ENCODE data around the gene IRF6. TPM values are rescaled to one million over a fixed set of nuclear protein-coding genes. Genes with fewer than 3 reads are reported as not detected.

The IRF6 gene
- total RNA-seq, 1 donor from 2014 or later = 21.2 TPM

DNA sequence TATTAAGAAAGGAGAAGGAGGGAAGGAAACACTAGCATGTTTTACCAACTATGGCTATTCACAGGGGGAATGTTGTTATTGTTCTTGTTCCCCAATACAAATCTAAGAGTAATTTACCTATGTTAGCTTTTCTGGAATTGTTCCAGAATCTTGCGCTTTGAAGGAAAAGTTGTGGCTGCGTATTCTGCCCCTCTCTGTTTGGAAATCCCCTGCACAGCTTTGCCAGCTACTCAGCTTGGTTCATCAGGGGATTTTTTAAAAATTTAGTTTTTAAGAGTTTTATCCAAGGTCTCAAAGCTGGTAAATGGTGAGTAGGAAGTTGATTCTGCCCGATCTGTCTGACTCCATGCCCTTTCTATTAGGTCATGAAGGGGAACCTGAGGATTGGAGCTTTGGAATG, 9.5 kb upstream of the IRF6 start:
- DNase-seq (ENCODE audit: low read depth) = no peak
- H3K9ac ChIP-seq (ENCODE audit: low read length) = no peak overlapping the region
- TF ChIP-seq CTCF (IDR thresholded peaks at IDR 0.05; ENCODE audit: insufficient read depth, low read depth, low read length) (no peak), EZH2 (IDR thresholded peaks at IDR 0.05; ENCODE audit: insufficient read depth, low read length) (no peak)
- H3K4me3 Mint-ChIP-seq (ENCODE audit: unreplicated experiment) = no peak overlapping the region
- no peaks in the 10 kb centered on the region for H4K20me1 ChIP-seq (ENCODE audit: insufficient read depth, low read length)
- no peaks in the 10 kb centered on the region for H3K9me3 Mint-ChIP-seq (ENCODE audit: unreplicated experiment)
- H3K27me3 ChIP-seq (ENCODE audit: insufficient read depth, low read length) = no peaks in the 10 kb centered on the region
- H3K4me1 Mint-ChIP-seq (ENCODE audit: low read depth, unreplicated experiment) = peaks cover 9% of the 10 kb centered on the region
- FAIRE-seq = no peak
- no peaks in the 10 kb centered on the region for H3K9me3 ChIP-seq (ENCODE audit: insufficient read depth, low read depth, low read length)
- H3K27ac ChIP-seq (ENCODE audit: low read depth, low read length) = no peak overlapping the region
- peaks cover 7% of the 10 kb centered on the region for H3K27me3 Mint-ChIP-seq (ENCODE audit: low read depth, unreplicated experiment)
- H3K27ac Mint-ChIP-seq (ENCODE audit: unreplicated experiment) = no peak overlapping the region
- no peaks in the 10 kb centered on the region for H3K36me3 ChIP-seq (ENCODE audit: insufficient read depth, low read length)
- H2AFZ ChIP-seq (ENCODE audit: low read depth, low read length) = no peak overlapping the region
- H3K4me2 ChIP-seq (ENCODE audit: low read length) = no peak overlapping the region
- no peaks in the 10 kb centered on the region for H3K36me3 Mint-ChIP-seq (ENCODE audit: low read depth, unreplicated experiment)
- H3K4me3 ChIP-seq (ENCODE audit: insufficient read depth, low read depth, low read length) = no peak overlapping the region
- no peaks in the 10 kb centered on the region for H3K4me1 ChIP-seq (ENCODE audit: insufficient read depth, low read length)
- no peaks in the 10 kb centered on the region for H3K79me2 ChIP-seq (ENCODE audit: insufficient read depth, low read length)

DNA sequence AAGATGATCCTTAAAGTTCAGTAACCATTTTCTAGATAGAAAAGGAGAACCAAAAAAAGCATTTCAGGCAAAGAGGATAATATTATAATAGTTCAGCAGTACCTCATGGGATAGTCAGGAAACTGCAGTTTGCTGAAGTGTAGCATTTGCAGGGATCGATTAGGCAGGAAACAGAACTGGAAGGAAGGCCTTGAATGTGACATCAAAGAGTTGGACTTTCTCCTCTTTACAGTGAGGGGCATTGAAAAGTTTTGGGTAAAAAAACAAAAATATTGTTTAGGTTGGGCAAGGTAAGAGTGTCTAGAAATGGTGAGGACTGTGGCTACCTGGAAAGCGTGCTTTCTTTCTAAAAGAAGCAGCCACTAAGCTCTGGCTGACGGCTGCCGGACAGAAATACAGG, 8.0 kb upstream of the IRF6 start:
- H3K9ac ChIP-seq (ENCODE audit: low read length) = no peak overlapping the region
- no peak overlapping the region for H2AFZ ChIP-seq (ENCODE audit: low read depth, low read length)
- no peaks in the 10 kb centered on the region for H4K20me1 ChIP-seq (ENCODE audit: insufficient read depth, low read length)
- H3K4me1 ChIP-seq (ENCODE audit: insufficient read depth, low read length) = no peaks in the 10 kb centered on the region
- H3K27me3 Mint-ChIP-seq (ENCODE audit: low read depth, unreplicated experiment) = peaks cover 6% of the 10 kb centered on the region
- H3K9me3 Mint-ChIP-seq (ENCODE audit: unreplicated experiment) = no peaks in the 10 kb centered on the region
- no peaks in the 10 kb centered on the region for H3K79me2 ChIP-seq (ENCODE audit: insufficient read depth, low read length)
- peaks cover 15% of the 10 kb centered on the region for H3K4me1 Mint-ChIP-seq (ENCODE audit: low read depth, unreplicated experiment)
- H3K36me3 Mint-ChIP-seq (ENCODE audit: low read depth, unreplicated experiment) = peaks cover 2% of the 10 kb centered on the region
- no peak overlapping the region for H3K27ac ChIP-seq (ENCODE audit: low read depth, low read length)
- no peaks in the 10 kb centered on the region for H3K27me3 ChIP-seq (ENCODE audit: insufficient read depth, low read length)
- no peak overlapping the region for H3K4me3 ChIP-seq (ENCODE audit: insufficient read depth, low read depth, low read length)
- H3K4me3 Mint-ChIP-seq (ENCODE audit: unreplicated experiment) = no peak overlapping the region
- H3K27ac Mint-ChIP-seq (ENCODE audit: unreplicated experiment) = no peak overlapping the region
- H3K4me2 ChIP-seq (ENCODE audit: low read length) = no peak overlapping the region
- no peaks in the 10 kb centered on the region for H3K9me3 ChIP-seq (ENCODE audit: insufficient read depth, low read depth, low read length)
- no peak for FAIRE-seq
- TF ChIP-seq CTCF (IDR thresholded peaks at IDR 0.05; ENCODE audit: insufficient read depth, low read depth, low read length) = no peak
- TF ChIP-seq EZH2 (IDR thresholded peaks at IDR 0.05; ENCODE audit: insufficient read depth, low read length) = no peak
- no peak for DNase-seq (ENCODE audit: low read depth)
- no peaks in the 10 kb centered on the region for H3K36me3 ChIP-seq (ENCODE audit: insufficient read depth, low read length)

DNA sequence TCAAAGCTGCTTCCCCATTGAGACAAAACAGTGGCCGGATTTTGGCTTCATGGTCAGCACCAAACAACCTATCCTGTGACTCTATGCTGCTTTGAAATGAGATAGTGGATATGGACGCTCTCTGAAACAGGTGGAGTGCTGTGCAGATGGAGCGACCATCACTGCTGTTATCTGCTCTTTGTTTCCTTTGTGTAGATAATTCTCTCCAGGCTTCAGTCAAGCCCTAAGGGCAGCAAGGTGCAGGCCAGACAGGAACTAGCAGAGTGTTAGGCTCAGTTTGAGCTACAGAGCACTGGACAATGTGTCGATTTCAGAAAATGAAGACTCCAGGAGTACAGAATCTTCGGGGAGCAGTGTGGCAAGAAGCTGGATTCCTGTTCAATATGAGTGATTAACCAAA, 4.8 kb upstream of the IRF6 start:
- no peak overlapping the region for H3K27ac ChIP-seq (ENCODE audit: low read depth, low read length)
- peaks cover 2% of the 10 kb centered on the region for H3K36me3 Mint-ChIP-seq (ENCODE audit: low read depth, unreplicated experiment)

More for the DNA sequence above, 4.8 kb upstream of the IRF6 start:
- peaks cover 25% of the 10 kb centered on the region for H3K4me1 Mint-ChIP-seq (ENCODE audit: low read depth, unreplicated experiment)
- no peak overlapping the region for H3K9ac ChIP-seq (ENCODE audit: low read length)
- DNase-seq (ENCODE audit: low read depth) (no peak), FAIRE-seq (no peak)
- no peaks in the 10 kb centered on the region for H3K9me3 ChIP-seq (ENCODE audit: insufficient read depth, low read depth, low read length)
- TF ChIP-seq CTCF (IDR thresholded peaks at IDR 0.05; ENCODE audit: insufficient read depth, low read depth, low read length) (no peak), EZH2 (IDR thresholded peaks at IDR 0.05; ENCODE audit: insufficient read depth, low read length) (no peak)
- H4K20me1 ChIP-seq (ENCODE audit: insufficient read depth, low read length) = no peaks in the 10 kb centered on the region
- H3K79me2 ChIP-seq (ENCODE audit: insufficient read depth, low read length) = no peaks in the 10 kb centered on the region
- H3K4me3 Mint-ChIP-seq (ENCODE audit: unreplicated experiment) = no peak overlapping the region
- H3K4me3 ChIP-seq (ENCODE audit: insufficient read depth, low read depth, low read length) = no peak overlapping the region
- H3K27me3 ChIP-seq (ENCODE audit: insufficient read depth, low read length) = no peaks in the 10 kb centered on the region
- H3K27me3 Mint-ChIP-seq (ENCODE audit: low read depth, unreplicated experiment) = no peaks in the 10 kb centered on the region
- peak overlapping the region; percentile 20 for H3K27ac Mint-ChIP-seq (ENCODE audit: unreplicated experiment)
- H3K4me2 ChIP-seq (ENCODE audit: low read length) = no peak overlapping the region
- H3K9me3 Mint-ChIP-seq (ENCODE audit: unreplicated experiment) = no peaks in the 10 kb centered on the region
- H2AFZ ChIP-seq (ENCODE audit: low read depth, low read length) = no peak overlapping the region
- H3K36me3 ChIP-seq (ENCODE audit: insufficient read depth, low read length) = no peaks in the 10 kb centered on the region
- peaks cover 23% of the 10 kb centered on the region for H3K4me1 ChIP-seq (ENCODE audit: insufficient read depth, low read length)
